Panc1 (cell line): ENCODE measurements around the gene KRT82.

Experiments
- CTCF ChIP-seq: fragments of 450-650 bp; IDR thresholded peaks from 2 replicates; pipeline ENCODE4 v1.5.1; 2017; ENCODE audit warnings: mild to moderate bottlenecking
- POLR2AphosphoS5 ChIP-seq: IDR thresholded peaks from 2 replicates; pipeline ENCODE4 v1.6.1; 2012; ENCODE audit warnings: mild to moderate bottlenecking, low read depth, low read length, moderate library complexity

DNA sequence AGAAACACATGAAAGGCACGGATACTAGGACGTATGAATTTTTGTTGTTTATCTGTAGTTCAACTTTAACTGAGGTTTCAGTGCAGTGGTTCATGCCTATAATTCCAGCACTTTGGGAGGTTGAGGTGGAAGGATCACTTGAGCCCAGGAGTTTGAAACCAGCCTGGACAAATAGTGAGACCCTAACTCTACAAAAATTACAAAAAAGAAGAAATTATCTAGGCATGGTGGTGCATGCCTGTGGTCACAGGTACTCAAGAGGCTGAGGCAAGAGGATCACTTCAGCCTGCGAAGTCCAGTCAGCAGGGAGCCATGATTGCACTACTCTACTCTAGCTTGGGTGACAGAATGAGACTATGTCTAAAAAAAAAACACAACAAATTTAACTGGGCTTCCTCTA is 37.8 kb upstream of the KRT82 start:
- TF ChIP-seq CTCF (no peak), POLR2AphosphoS5 (no peak)
